ENCODE measurements around the gene BOLA3. TPM values are rescaled to one million over a fixed set of nuclear protein-coding genes. Genes with fewer than 3 reads are reported as not detected.

BOLA3 gene
- total RNA-seq, 4 donors from 2014 or later, result 3.0 to 51.5 (median 44.0) TPM; not detected in 1

GRCh38 chr2:74155830-74156229, 8.1 kb upstream of the BOLA3 start:
- Histone ChIP-seq H3K27me3 (no peaks in the 10 kb centered on the region), H3K9me3 (no peaks in the 10 kb centered on the region), H3K36me3 (peaks cover 0 to 70% (median 20%) of the 10 kb centered on the region in 4 donors), H3K27ac (no peak overlapping the region), H3K4me1 (no peaks in the 10 kb centered on the region), H3K4me3 (no peak overlapping the region)
- intact Hi-C loops (cut with DNase I; ENCODE audit: low total_unique reads) (no loop called here), in situ Hi-C loops (cut with MboI; ENCODE audit: low pct_ligation_motif_present in 1 of 4, low pct_unique_long_range_greater_than_20kb in 1 of 4, low sequenced_read_pairs in 3 of 4) (no loop called here)
- 86 to 91% methylated on average over 3 of the region's 3 CpGs for WGBS, 2 donors (ENCODE audit: low coverage in 1 of 2)
- no peak for TF ChIP-seq EP300 (IDR thresholded peaks at IDR 0.05; ENCODE audit: low read depth)
- TF ChIP-seq POLR2AphosphoS5 (IDR thresholded peaks at IDR 0.05), result no peak
- no peak for TF ChIP-seq CTCF (IDR thresholded peaks at IDR 0.05)
- no peak for TF ChIP-seq POLR2A (IDR thresholded peaks at IDR 0.05)
- no peak for DNase-seq

GRCh38 chr2:74152954-74153353, 5.2 kb upstream of the BOLA3 start:
- H3K27ac ChIP-seq, result no peak overlapping the region
- no peaks in the 10 kb centered on the region for H3K27me3 ChIP-seq
- intact Hi-C loops (cut with DNase I; ENCODE audit: low total_unique reads), result no loop called here
- no peak for DNase-seq
- peaks cover 0 to 9% (median 6%) of the 10 kb centered on the region in 4 donors for H3K4me1 ChIP-seq
- in situ Hi-C loops (cut with MboI; ENCODE audit: low pct_ligation_motif_present in 1 of 4, low pct_unique_long_range_greater_than_20kb in 1 of 4, low sequenced_read_pairs in 3 of 4), result no loop called here
- 83 to 100% methylated on average over 2 of the region's 2 CpGs for WGBS, 2 donors (ENCODE audit: low coverage in 1 of 2)
- no peaks in the 10 kb centered on the region for H3K9me3 ChIP-seq
- H3K4me3 ChIP-seq, result no peak overlapping the region
- TF ChIP-seq CTCF (IDR thresholded peaks at IDR 0.05) (no peak), POLR2A (IDR thresholded peaks at IDR 0.05) (no peak), EP300 (IDR thresholded peaks at IDR 0.05; ENCODE audit: low read depth) (no peak), POLR2AphosphoS5 (IDR thresholded peaks at IDR 0.05) (no peak)
- peaks cover 0 to 47% (median 17%) of the 10 kb centered on the region in 4 donors for H3K36me3 ChIP-seq

- no peaks in the 10 kb centered on the region for H3K9me3 ChIP-seq
- TF ChIP-seq POLR2A (IDR thresholded peaks at IDR 0.05) (no peak), CTCF (IDR thresholded peaks at IDR 0.05) (no peak), POLR2AphosphoS5 (IDR thresholded peaks at IDR 0.05) (no peak), EP300 (IDR thresholded peaks at IDR 0.05; ENCODE audit: low read depth) (no peak)
- no peak for DNase-seq
- no peak overlapping the region for H3K4me3 ChIP-seq
- in situ Hi-C loops (cut with MboI; ENCODE audit: low pct_ligation_motif_present in 1 of 4, low pct_unique_long_range_greater_than_20kb in 1 of 4, low sequenced_read_pairs in 3 of 4) (loop anchor here in 3 of 4 donors (25.0 kb wide), 2 partner anchors 312 to 337 kb away; partner anchors contain the start of gene STAMBP (in 2 of the 3)), intact Hi-C loops (cut with DNase I; ENCODE audit: low total_unique reads) (no loop called here)
- no peak overlapping the region for H3K27ac ChIP-seq
- 83 to 92% methylated on average over 2 to 7 of the region's 7 CpGs for WGBS, 2 donors (ENCODE audit: low coverage in 1 of 2)
- H3K27me3 ChIP-seq, result no peaks in the 10 kb centered on the region
- peaks cover 0 to 15% (median 4%) of the 10 kb centered on the region in 4 donors for H3K36me3 ChIP-seq
- H3K4me1 ChIP-seq, result peaks cover 8 to 22% (median 17%) of the 10 kb centered on the region in 4 donors
Measured at GRCh38 chr2:74149570-74150319, 2.0 kb upstream of the BOLA3 start.

GRCh38 chr2:74149247-74149525, 1.5 kb upstream of the BOLA3 start:
- WGBS, 2 donors (ENCODE audit: low coverage in 1 of 2), result 88 to 100% methylated on average over 4 to 5 of the region's 5 CpGs
- peaks cover 0 to 10% (median 2%) of the 10 kb centered on the region in 4 donors for H3K36me3 ChIP-seq
- no peaks in the 10 kb centered on the region for H3K9me3 ChIP-seq
- intact Hi-C loops (cut with DNase I; ENCODE audit: low total_unique reads), result no loop called here
- no peaks in the 10 kb centered on the region for H3K27me3 ChIP-seq
- no peak overlapping the region for H3K4me3 ChIP-seq
- H3K27ac ChIP-seq, result no peak overlapping the region
- in situ Hi-C loops (cut with MboI; ENCODE audit: low pct_ligation_motif_present in 1 of 4, low pct_unique_long_range_greater_than_20kb in 1 of 4, low sequenced_read_pairs in 3 of 4), result loop anchor here in 3 of 4 donors (25.0 kb wide), 2 partner anchors 312 to 337 kb away; partner anchors contain the start of gene STAMBP (in 2 of the 3)
- DNase-seq, result no peak
- TF ChIP-seq EP300 (IDR thresholded peaks at IDR 0.05; ENCODE audit: low read depth) (no peak), CTCF (IDR thresholded peaks at IDR 0.05) (no peak), POLR2AphosphoS5 (IDR thresholded peaks at IDR 0.05) (no peak), POLR2A (IDR thresholded peaks at IDR 0.05) (no peak)
- H3K4me1 ChIP-seq, result peaks cover 8 to 22% (median 17%) of the 10 kb centered on the region in 4 donors

Data from transverse colon (tissue), 4 donors.